Adrenal gland (tissue), 12 donors: ENCODE measurements around the gene SCUBE1. TPM values are rescaled to one million over a fixed set of nuclear protein-coding genes. Genes with fewer than 3 reads are reported as not detected.

Experiments used
- DNase-seq, 7 donors: peaks; one replicate each; pipeline ENCODE4 v3.0.0-alpha.2; 2019 to 2020
- H3K27ac ChIP-seq, 5 donors: fragments of 200-600 bp; sonication (generic) in 4 of 5; 1 replicate in 3 of 5; 2 replicates in 2 of 5; pipeline versions ENCODE4 v1.5.1 to v1.8.0; 2016 to 2020; ENCODE audit warnings: mild to moderate bottlenecking in 1 of 5
- H3K27me3 ChIP-seq: fragments of 200-600 bp; 2 replicates; pipeline ENCODE4 v1.8.0; 2021
- H3K36me3 ChIP-seq, 2 donors: fragments of 200-600 bp; replicated peaks in 1 of 2; 1 replicate in 1 of 2; 2 replicates in 1 of 2; pipeline versions ENCODE4 v1.5.1 to v1.8.0; 2018 to 2022
- H3K4me1 ChIP-seq, 2 donors: fragments of 200-600 bp; replicated peaks in 1 of 2; 1 replicate in 1 of 2; 2 replicates in 1 of 2; pipeline versions ENCODE4 v1.5.1 to v1.8.0; 2018 to 2021
- H3K4me3 ChIP-seq, 4 donors: fragments of 200-600 bp; sonication (generic) in 3 of 4; one replicate each; pipeline ENCODE4 v1.5.1; 2016 to 2018
- H3K9me3 ChIP-seq, 3 donors: fragments of 200-600 bp; sonication (generic) in 1 of 3; replicated peaks in 1 of 3; 1 replicate in 2 of 3; 2 replicates in 1 of 3; pipeline versions ENCODE4 v1.5.1 to v1.8.0; 2016 to 2021
- CTCF ChIP-seq, 6 experiments: fragments of 450-650 bp in 4 of 6; fragments of 200-600 bp in 2 of 6; sonication (generic) in 1 of 6; IDR thresholded peaks; 1 replicate in 5 of 6; 2 replicates in 1 of 6; pipeline versions ENCODE4 v1.5.1 to v1.8.0; 2016 to 2021; ENCODE audit warnings: antibody characterized with exemption in 6 of 6, mild to moderate bottlenecking in 2 of 6, moderate library complexity in 1 of 6
- POLR2A ChIP-seq, 2 donors: fragments of 450-650 bp; IDR thresholded peaks; one replicate each; pipeline ENCODE4 v1.6.1; 2017; ENCODE audit warnings: antibody characterized with exemption in 2 of 2, mild to moderate bottlenecking in 2 of 2, moderate library complexity in 1 of 2
- WGBS, 4 donors: extraction: QIAGEN DNeasy Blood & Tissue Kit in 2 of 4; methylation state at CpG; one replicate each; pipeline versions ENCODE4 v1.1.5 to v1.1.7; 2013 to 2017; 5-methylcytosine and 5-hydroxymethylcytosine counted together
- intact Hi-C, 2 donors: fragments of 100-400 bp; cut with DNase I; formaldehyde crosslinking; loops; one replicate each; pipeline versions ENCODE4 v1.14.1 to v1.15.0; 2022 to 2023
- polyA plus RNA-seq, 3 donors: library from polyadenylated mRNA; stranded (reverse); fragments of 200-250 nt in 2 of 3; fragments of 350-450 nt in 1 of 3; fragmentation: Illumina TruSeq in 1 of 3; extraction: RNeasy Lipid Tissue Mini Kit (QIAGEN cat#74804) in 1 of 3; gene quantifications; one replicate each; pipeline ENCODE4 v1.2.3, GENCODE V29; 2013 to 2014
- total RNA-seq, 9 donors: library from RNA; depleted of rRNA in 4 of 9; stranded (reverse); fragments of >200 nt in 4 of 9; fragments of 120-200 nt in 1 of 9; fragmentation: NEBNext Ultra II Directional in 1 of 9; extraction: Animal tissue kit (Norgen Biotek cat#: 25700) in 1 of 9; gene quantifications; one replicate each; pipeline versions ENCODE4 v1.1.0 to v1.2.4, GENCODE V29; 2013 to 2023
- donor health status: healthy with polysubstance abuse.
- donor health status: Bipolar disorder and iron deficiency.
- donor health status: DM: yes; HTN: yes; CAD: no.
- donor health status: DM: no; HTN: no; CAD: no.
- donor health status: DM: no; HTN: no; CAD: no.
- donor health status: DM: yes; HTN: yes; CAD: no.

SCUBE1 gene
- total and polyA plus RNA-seq, 12 donors, result 1.4 to 34.0 (median 8.8) TPM

DNA sequence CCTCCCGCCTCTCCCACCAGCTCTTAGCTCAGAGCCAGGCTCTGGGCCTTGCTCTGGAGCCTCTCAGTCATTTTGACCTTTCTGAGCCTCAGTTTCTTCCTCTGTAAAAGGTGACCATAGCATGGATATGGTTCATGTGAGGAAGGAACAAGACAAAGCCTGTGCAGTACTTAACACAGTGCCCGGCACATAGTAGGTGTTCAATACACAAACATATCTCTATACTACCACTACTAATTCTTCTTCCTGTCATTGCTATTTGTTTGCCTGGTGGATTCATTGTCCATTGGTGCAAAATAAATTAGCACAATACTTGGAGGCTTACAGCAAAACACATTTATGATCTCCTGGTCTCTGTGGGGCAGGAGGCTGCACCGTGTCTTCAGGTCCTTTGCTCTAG is 47.0 kb upstream of the SCUBE1 start:
- no peaks in the 10 kb centered on the region for H3K36me3 ChIP-seq
- no peaks in the 10 kb centered on the region for H3K4me1 ChIP-seq
- TF ChIP-seq POLR2A (IDR thresholded peaks at IDR 0.05) (no peak), CTCF (IDR thresholded peaks at IDR 0.05) (no peak)
- DNase-seq, result no peak
- H3K27me3 ChIP-seq, result no peaks in the 10 kb centered on the region
- H3K9me3 ChIP-seq, result no peaks in the 10 kb centered on the region
- H3K27ac ChIP-seq, result no peak overlapping the region
- 93 to 96% (median 95%) methylated on average over 3 of the region's 3 CpGs for WGBS, 4 donors
- intact Hi-C loops, result loop anchor here in 1 of 2 donors (10.0 kb wide), 2 partner anchors 435 to 1235 kb away; no protein-coding TSS in a partner anchor
- no peak overlapping the region for H3K4me3 ChIP-seq

- no peak for DNase-seq
- H3K27me3 ChIP-seq, result no peaks in the 10 kb centered on the region
- no peak overlapping the region for H3K4me3 ChIP-seq
- no peaks in the 10 kb centered on the region for H3K36me3 ChIP-seq
- H3K4me1 ChIP-seq, result no peaks in the 10 kb centered on the region
- no peaks in the 10 kb centered on the region for H3K9me3 ChIP-seq
- 80 to 96% (median 84%) methylated on average over 7 to 8 of the region's 8 CpGs for WGBS, 4 donors
- TF ChIP-seq POLR2A (IDR thresholded peaks at IDR 0.05) (no peak), CTCF (IDR thresholded peaks at IDR 0.05) (no peak)
- H3K27ac ChIP-seq, result no peak overlapping the region
- intact Hi-C loops, result loop anchor here (5.0 to 10.0 kb wide), 3 partner anchors 115 to 498 kb away; no protein-coding TSS in a partner anchor
Observed at GRCh38 chr22:43389227-43389836, 46.2 kb upstream of the SCUBE1 start.

DNA sequence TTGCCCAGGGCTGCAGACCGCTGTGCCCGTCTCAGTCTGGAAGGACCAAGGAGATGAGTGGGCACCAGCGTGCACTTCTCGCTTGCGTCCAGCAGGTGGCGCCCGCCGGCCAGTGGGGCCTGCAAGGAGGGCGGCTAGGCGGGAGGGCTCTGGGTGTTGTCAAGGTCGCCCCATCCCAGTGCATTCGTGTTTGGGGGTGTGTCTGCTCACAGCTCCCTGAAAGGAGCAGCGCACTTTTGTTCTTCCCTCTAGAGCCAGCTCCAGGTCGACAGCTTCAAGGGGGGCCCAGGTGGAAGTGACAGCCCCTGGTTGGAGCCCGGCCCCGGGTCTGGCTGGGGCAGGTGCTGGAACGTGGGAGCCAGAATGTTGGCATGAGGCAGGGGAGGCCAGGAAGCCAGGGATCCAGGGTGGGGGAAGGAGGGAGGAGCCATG is 45.3 kb upstream of the SCUBE1 start:
- Histone ChIP-seq H3K27me3 (no peaks in the 10 kb centered on the region), H3K4me3 (no peak overlapping the region), H3K27ac (no peak overlapping the region), H3K9me3 (no peaks in the 10 kb centered on the region), H3K36me3 (no peaks in the 10 kb centered on the region), H3K4me1 (no peaks in the 10 kb centered on the region)
- WGBS, 4 donors, result 6 to 8% (median 6%) methylated on average over 4 to 17 of the region's 17 CpGs
- TF ChIP-seq CTCF (IDR thresholded peaks at IDR 0.05) (peak; percentile 82 to 99 (median 90)), POLR2A (IDR thresholded peaks at IDR 0.05) (no peak)
- intact Hi-C loops, result loop anchor here (5.0 to 10.0 kb wide), 3 partner anchors 114 to 499 kb away; no protein-coding TSS in a partner anchor
- peak; percentile 72 to 87 (median 79) for DNase-seq

DNA sequence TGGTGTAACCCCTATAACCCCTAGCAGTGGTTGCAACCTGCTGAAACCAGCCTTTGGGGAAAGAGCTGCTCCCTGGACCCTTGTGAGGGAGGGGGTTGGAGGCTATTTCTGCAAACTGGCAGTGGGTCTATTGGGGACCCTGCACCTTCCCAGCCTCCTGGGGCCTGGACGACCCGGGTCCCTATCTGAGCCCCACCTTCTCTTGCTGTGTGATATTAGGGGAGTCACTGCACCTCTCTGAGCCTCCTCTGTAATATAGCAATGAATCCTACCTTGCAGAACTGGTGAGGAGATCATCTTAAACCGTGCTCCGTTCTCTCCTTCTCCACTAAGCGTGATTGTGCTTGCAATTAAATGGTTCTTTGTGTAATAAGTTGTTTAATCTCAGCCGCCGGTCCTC is 44.6 kb upstream of the SCUBE1 start:
- DNase-seq, result no peak
- Histone ChIP-seq H3K4me1 (no peaks in the 10 kb centered on the region), H3K27me3 (no peaks in the 10 kb centered on the region), H3K9me3 (no peaks in the 10 kb centered on the region), H3K27ac (no peak overlapping the region), H3K36me3 (no peaks in the 10 kb centered on the region), H3K4me3 (no peak overlapping the region)
- TF ChIP-seq CTCF (IDR thresholded peaks at IDR 0.05), result no peak
- TF ChIP-seq POLR2A (IDR thresholded peaks at IDR 0.05), result no peak
- intact Hi-C loops, result loop anchor here (2.0 to 10.0 kb wide), 5 partner anchors 113 to 499 kb away; no protein-coding TSS in a partner anchor
- 46 to 57% (median 51%) methylated on average over 6 to 7 of the region's 7 CpGs for WGBS, 4 donors
